Spinal cord (tissue), 10 donors: Measurements from ENCODE around the gene GLDN. TPM values are rescaled to one million over a fixed set of nuclear protein-coding genes. Genes with fewer than 3 reads are reported as not detected.

ENCODE experiments used
- DNase-seq, 6 donors: peaks; one replicate each; pipeline versions ENCODE4 v3.0.0 to v3.0.0-alpha.2; 2013 to 2015; ENCODE audit warnings: low spot score in 6 of 6, low read depth in 4 of 6
- H3K27ac ChIP-seq: one replicate; pipeline ENCODE4 v1.5.1; 2013; ENCODE audit warnings: low read depth, low read length, control low read depth
- H3K27me3 ChIP-seq: one replicate; pipeline ENCODE4 v1.6.1; 2013; ENCODE audit warnings: low read length; ENCODE audit not compliant: control insufficient read depth, insufficient read depth
- H3K36me3 ChIP-seq: one replicate; pipeline ENCODE4 v1.6.1; 2013; ENCODE audit warnings: low read length; ENCODE audit not compliant: control insufficient read depth, insufficient read depth
- H3K4me1 ChIP-seq: one replicate; pipeline ENCODE4 v1.6.1; 2013; ENCODE audit warnings: low read length; ENCODE audit not compliant: control insufficient read depth, insufficient read depth
- H3K4me3 ChIP-seq: one replicate; pipeline ENCODE4 v1.5.1; 2013; ENCODE audit warnings: low read depth, low read length, control low read depth
- H3K9me3 ChIP-seq: one replicate; pipeline ENCODE4 v1.6.1; 2013; ENCODE audit warnings: low read length; ENCODE audit not compliant: control insufficient read depth, insufficient read depth
- WGBS: methylation state at CpG from one replicate; pipeline ENCODE4 v1.1.5; 2013; ENCODE audit warnings: missing lambda C conversion rate; ENCODE audit not compliant: insufficient coverage; 5-methylcytosine and 5-hydroxymethylcytosine counted together
- polyA plus RNA-seq, 2 donors: library from polyadenylated mRNA; unstranded; fragments of 120-200 nt; gene quantifications; one replicate each; pipeline ENCODE4 v1.2.1, GENCODE V29; 2013; ENCODE audit not compliant: insufficient read length in 2 of 2
- total RNA-seq, 2 donors: library from RNA; depleted of rRNA in 1 of 2; stranded (reverse); fragments of 120-200 nt in 1 of 2; fragments of >200 nt in 1 of 2; gene quantifications; one replicate each; pipeline versions ENCODE4 v1.2.3 to v1.2.4, GENCODE V29; 2013 to 2014
- donor health status: healthy.

The GLDN gene
- total and polyA plus RNA-seq, 4 donors: 4.4 to 34.7 (median 4.8) TPM

- no peak overlapping the region for H3K4me3 ChIP-seq
- no CpG with 5 or more reads among the region's 4 CpGs for WGBS
- no peak for DNase-seq
- H3K9me3 ChIP-seq: no peaks in the 10 kb centered on the region
- no peak overlapping the region for H3K27ac ChIP-seq
- no peaks in the 10 kb centered on the region for H3K27me3 ChIP-seq
- H3K4me1 ChIP-seq: no peaks in the 10 kb centered on the region
- no peaks in the 10 kb centered on the region for H3K36me3 ChIP-seq
Measured at GRCh38 chr15:51321316-51321715, 20.1 kb upstream of the GLDN start.

GRCh38 chr15:51322621-51323296, 18.7 kb upstream of the GLDN start:
- no peaks in the 10 kb centered on the region for H3K9me3 ChIP-seq
- no peak overlapping the region for H3K27ac ChIP-seq
- no peaks in the 10 kb centered on the region for H3K36me3 ChIP-seq
- WGBS: 100% methylated on average over 1 of the region's 1 CpG
- DNase-seq: no peak
- no peaks in the 10 kb centered on the region for H3K4me1 ChIP-seq
- no peaks in the 10 kb centered on the region for H3K27me3 ChIP-seq
- H3K4me3 ChIP-seq: no peak overlapping the region

GRCh38 chr15:51323749-51324148, 17.7 kb upstream of the GLDN start:
- DNase-seq: no peak
- no CpG with 5 or more reads among the region's 7 CpGs for WGBS
- no peak overlapping the region for H3K27ac ChIP-seq

GRCh38 chr15:51325167-51325566, 16.3 kb upstream of the GLDN start:
- H3K27ac ChIP-seq: no peak overlapping the region
- H3K36me3 ChIP-seq: no peaks in the 10 kb centered on the region
- H3K4me1 ChIP-seq: no peaks in the 10 kb centered on the region
- no peaks in the 10 kb centered on the region for H3K27me3 ChIP-seq
- DNase-seq: no peak
- H3K4me3 ChIP-seq: no peak overlapping the region
- 93% methylated on average over 3 of the region's 3 CpGs for WGBS
- H3K9me3 ChIP-seq: no peaks in the 10 kb centered on the region

More at GRCh38 chr15:51323749-51324148, 17.7 kb upstream of the GLDN start:
- H3K4me3 ChIP-seq: no peak overlapping the region
- no peaks in the 10 kb centered on the region for H3K27me3 ChIP-seq
- no peaks in the 10 kb centered on the region for H3K36me3 ChIP-seq
- H3K9me3 ChIP-seq: no peaks in the 10 kb centered on the region
- H3K4me1 ChIP-seq: no peaks in the 10 kb centered on the region

GRCh38 chr15:51327081-51327480, 14.4 kb upstream of the GLDN start:
- H3K9me3 ChIP-seq: no peaks in the 10 kb centered on the region
- no CpG with 5 or more reads among the region's 2 CpGs for WGBS
- DNase-seq: peak in 2 of 6 donors; percentile 13 to 16
- no peak overlapping the region for H3K27ac ChIP-seq
- no peak overlapping the region for H3K4me3 ChIP-seq
- no peaks in the 10 kb centered on the region for H3K36me3 ChIP-seq
- H3K27me3 ChIP-seq: no peaks in the 10 kb centered on the region
- H3K4me1 ChIP-seq: no peaks in the 10 kb centered on the region

- no peaks in the 10 kb centered on the region for H3K4me1 ChIP-seq
- no peaks in the 10 kb centered on the region for H3K36me3 ChIP-seq
- no peak overlapping the region for H3K27ac ChIP-seq
- no peak for DNase-seq
- H3K4me3 ChIP-seq: no peak overlapping the region
- no peaks in the 10 kb centered on the region for H3K27me3 ChIP-seq
- no peaks in the 10 kb centered on the region for H3K9me3 ChIP-seq
- WGBS: 80% methylated on average over 4 of the region's 4 CpGs
Measured at GRCh38 chr15:51328926-51329325, 12.5 kb upstream of the GLDN start.

- no peaks in the 10 kb centered on the region for H3K36me3 ChIP-seq
- WGBS: 80% methylated on average over 1 of the region's 5 CpGs
- DNase-seq: no peak
- no peak overlapping the region for H3K27ac ChIP-seq
- no peaks in the 10 kb centered on the region for H3K9me3 ChIP-seq
- H3K4me3 ChIP-seq: no peak overlapping the region
- no peaks in the 10 kb centered on the region for H3K4me1 ChIP-seq
- H3K27me3 ChIP-seq: no peaks in the 10 kb centered on the region
Measured at GRCh38 chr15:51331141-51331540, 10.3 kb upstream of the GLDN start.

- 85% methylated on average over 2 of the region's 4 CpGs for WGBS
- Histone ChIP-seq H3K9me3 (no peaks in the 10 kb centered on the region), H3K4me3 (no peak overlapping the region), H3K27ac (no peak overlapping the region), H3K36me3 (no peaks in the 10 kb centered on the region), H3K4me1 (no peaks in the 10 kb centered on the region), H3K27me3 (no peaks in the 10 kb centered on the region)
- no peak for DNase-seq
Measured at GRCh38 chr15:51332206-51333147, 9.0 kb upstream of the GLDN start.

- Histone ChIP-seq H3K9me3 (no peaks in the 10 kb centered on the region), H3K27ac (no peak overlapping the region), H3K27me3 (no peaks in the 10 kb centered on the region), H3K36me3 (no peaks in the 10 kb centered on the region), H3K4me3 (no peak overlapping the region), H3K4me1 (no peaks in the 10 kb centered on the region)
- no peak for DNase-seq
- WGBS: 83% methylated on average over 2 of the region's 2 CpGs
Measured at GRCh38 chr15:51333571-51333970, 7.9 kb upstream of the GLDN start.
